ENCODE data around the gene RPS6KL1.

DNA sequence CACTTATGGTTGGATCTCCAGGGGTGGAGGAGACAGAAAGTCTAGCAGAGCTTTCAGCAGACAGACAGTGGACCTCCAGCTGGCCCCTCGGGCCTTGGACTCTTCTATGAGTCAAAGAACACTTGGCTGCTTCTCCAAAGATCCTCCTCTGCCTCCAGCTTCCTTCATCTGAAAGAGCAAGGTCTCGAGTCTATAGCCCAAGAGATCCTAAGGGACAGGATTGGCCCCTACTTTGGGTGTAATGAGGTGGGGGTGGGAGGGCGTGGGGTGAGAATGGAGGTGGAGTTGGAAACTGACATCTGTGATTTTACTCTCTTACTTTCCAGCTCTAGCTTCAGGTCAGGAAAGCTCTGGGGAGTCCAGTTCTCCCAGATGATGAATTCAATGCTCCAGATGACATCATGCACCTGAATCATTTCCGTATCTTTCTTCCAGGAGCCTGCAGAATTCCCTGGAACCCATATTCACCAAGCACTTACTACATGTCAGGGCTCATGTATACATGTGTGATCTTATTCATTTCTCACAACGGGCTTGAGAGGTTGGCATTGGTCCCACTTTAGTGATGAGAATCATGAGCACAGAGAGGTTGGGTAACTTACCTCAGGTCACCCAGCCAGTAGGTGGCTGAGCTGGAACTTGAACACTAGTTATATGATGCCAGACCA is 42.6 kb upstream of the RPS6KL1 start:
- TF ChIP-seq, protein P1, sequence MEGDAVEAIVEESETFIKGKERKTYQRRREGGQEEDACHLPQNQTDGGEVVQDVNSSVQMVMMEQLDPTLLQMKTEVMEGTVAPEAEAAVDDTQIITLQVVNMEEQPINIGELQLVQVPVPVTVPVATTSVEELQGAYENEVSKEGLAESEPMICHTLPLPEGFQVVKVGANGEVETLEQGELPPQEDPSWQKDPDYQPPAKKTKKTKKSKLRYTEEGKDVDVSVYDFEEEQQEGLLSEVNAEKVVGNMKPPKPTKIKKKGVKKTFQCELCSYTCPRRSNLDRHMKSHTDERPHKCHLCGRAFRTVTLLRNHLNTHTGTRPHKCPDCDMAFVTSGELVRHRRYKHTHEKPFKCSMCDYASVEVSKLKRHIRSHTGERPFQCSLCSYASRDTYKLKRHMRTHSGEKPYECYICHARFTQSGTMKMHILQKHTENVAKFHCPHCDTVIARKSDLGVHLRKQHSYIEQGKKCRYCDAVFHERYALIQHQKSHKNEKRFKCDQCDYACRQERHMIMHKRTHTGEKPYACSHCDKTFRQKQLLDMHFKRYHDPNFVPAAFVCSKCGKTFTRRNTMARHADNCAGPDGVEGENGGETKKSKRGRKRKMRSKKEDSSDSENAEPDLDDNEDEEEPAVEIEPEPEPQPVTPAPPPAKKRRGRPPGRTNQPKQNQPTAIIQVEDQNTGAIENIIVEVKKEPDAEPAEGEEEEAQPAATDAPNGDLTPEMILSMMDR (IDR thresholded peaks at IDR 0.05), result no peak
- TF ChIP-seq, protein P2, sequence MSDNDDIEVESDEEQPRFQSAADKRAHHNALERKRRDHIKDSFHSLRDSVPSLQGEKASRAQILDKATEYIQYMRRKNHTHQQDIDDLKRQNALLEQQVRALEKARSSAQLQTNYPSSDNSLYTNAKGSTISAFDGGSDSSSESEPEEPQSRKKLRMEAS (IDR thresholded peaks at IDR 0.05), result no peak
- TF ChIP-seq KDM5A (IDR thresholded peaks at IDR 0.05), result no peak
- TF ChIP-seq CHD4 (IDR thresholded peaks at IDR 0.05; ENCODE audit: borderline replicate concordance), result no peak
- TF ChIP-seq RAD21 (conservative IDR thresholded peaks at IDR 0.05 in 1 of 2, IDR thresholded peaks at IDR 0.05 in 1 of 2), result no peak
- TF ChIP-seq, protein P3, sequence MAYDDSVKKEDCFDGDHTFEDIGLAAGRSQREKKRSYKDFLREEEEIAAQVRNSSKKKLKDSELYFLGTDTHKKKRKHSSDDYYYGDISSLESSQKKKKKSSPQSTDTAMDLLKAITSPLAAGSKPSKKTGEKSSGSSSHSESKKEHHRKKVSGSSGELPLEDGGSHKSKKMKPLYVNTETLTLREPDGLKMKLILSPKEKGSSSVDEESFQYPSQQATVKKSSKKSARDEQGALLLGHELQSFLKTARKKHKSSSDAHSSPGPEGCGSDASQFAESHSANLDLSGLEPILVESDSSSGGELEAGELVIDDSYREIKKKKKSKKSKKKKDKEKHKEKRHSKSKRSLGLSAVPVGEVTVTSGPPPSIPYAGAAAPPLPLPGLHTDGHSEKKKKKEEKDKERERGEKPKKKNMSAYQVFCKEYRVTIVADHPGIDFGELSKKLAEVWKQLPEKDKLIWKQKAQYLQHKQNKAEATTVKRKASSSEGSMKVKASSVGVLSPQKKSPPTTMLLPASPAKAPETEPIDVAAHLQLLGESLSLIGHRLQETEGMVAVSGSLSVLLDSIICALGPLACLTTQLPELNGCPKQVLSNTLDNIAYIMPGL (CRISPR knock-in tag; IDR thresholded peaks at IDR 0.05; ENCODE audit: borderline replicate concordance), result no peak
- TF ChIP-seq HOXA7 (CRISPR knock-in tag; IDR thresholded peaks at IDR 0.05), result no peak
- no peak for TF ChIP-seq EHMT2 (IDR thresholded peaks at IDR 0.05; ENCODE audit: low read depth)
- TF ChIP-seq TFCP2L1 (CRISPR knock-in tag; IDR thresholded peaks at IDR 0.05), result no peak
- TF ChIP-seq, protein P4, sequence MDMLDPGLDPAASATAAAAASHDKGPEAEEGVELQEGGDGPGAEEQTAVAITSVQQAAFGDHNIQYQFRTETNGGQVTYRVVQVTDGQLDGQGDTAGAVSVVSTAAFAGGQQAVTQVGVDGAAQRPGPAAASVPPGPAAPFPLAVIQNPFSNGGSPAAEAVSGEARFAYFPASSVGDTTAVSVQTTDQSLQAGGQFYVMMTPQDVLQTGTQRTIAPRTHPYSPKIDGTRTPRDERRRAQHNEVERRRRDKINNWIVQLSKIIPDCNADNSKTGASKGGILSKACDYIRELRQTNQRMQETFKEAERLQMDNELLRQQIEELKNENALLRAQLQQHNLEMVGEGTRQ (IDR thresholded peaks at IDR 0.05), result no peak
- TF ChIP-seq SMC3 (IDR thresholded peaks at IDR 0.05), result no peak

Measured in A549 (cell line).